ENCODE data around the gene PHKA2.

PHKA2 gene

GRCh38 chrX:18887825-18888212, 96.1 kb downstream of the PHKA2 start:
- CTCF ChIA-PET = interaction anchor here (0.7 kb wide), 1 partner anchor 544 kb away, joined by 3 read pairs; no protein-coding TSS in a partner anchor
- no peak for DNase-seq (ENCODE audit: extremely low spot score)
- POLR2A ChIA-PET = no interaction called here
- TF ChIP-seq NFRKB (IDR thresholded peaks at IDR 0.05) = no peak
- no peak for TF ChIP-seq FOXM1 (IDR thresholded peaks at IDR 0.05; ENCODE audit: borderline replicate concordance)
- no peak for TF ChIP-seq BHLHE40 (IDR thresholded peaks at IDR 0.05; ENCODE audit: borderline replicate concordance)
- no peak for TF ChIP-seq SP1 (IDR thresholded peaks at IDR 0.05)
- no peak for TF ChIP-seq TARDBP (IDR thresholded peaks at IDR 0.05)
- TF ChIP-seq, protein P1, sequence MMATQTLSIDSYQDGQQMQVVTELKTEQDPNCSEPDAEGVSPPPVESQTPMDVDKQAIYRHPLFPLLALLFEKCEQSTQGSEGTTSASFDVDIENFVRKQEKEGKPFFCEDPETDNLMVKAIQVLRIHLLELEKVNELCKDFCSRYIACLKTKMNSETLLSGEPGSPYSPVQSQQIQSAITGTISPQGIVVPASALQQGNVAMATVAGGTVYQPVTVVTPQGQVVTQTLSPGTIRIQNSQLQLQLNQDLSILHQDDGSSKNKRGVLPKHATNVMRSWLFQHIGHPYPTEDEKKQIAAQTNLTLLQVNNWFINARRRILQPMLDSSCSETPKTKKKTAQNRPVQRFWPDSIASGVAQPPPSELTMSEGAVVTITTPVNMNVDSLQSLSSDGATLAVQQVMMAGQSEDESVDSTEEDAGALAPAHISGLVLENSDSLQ (IDR thresholded peaks at IDR 0.05) = peak; percentile 29; the same call in 1 of the 2 replicates
- TF ChIP-seq SUZ12 (IDR thresholded peaks at IDR 0.05) = no peak
- TF ChIP-seq FOXA1 (IDR thresholded peaks at IDR 0.05) = no peak
- no peak for TF ChIP-seq ARNT (IDR thresholded peaks at IDR 0.05)

DNA sequence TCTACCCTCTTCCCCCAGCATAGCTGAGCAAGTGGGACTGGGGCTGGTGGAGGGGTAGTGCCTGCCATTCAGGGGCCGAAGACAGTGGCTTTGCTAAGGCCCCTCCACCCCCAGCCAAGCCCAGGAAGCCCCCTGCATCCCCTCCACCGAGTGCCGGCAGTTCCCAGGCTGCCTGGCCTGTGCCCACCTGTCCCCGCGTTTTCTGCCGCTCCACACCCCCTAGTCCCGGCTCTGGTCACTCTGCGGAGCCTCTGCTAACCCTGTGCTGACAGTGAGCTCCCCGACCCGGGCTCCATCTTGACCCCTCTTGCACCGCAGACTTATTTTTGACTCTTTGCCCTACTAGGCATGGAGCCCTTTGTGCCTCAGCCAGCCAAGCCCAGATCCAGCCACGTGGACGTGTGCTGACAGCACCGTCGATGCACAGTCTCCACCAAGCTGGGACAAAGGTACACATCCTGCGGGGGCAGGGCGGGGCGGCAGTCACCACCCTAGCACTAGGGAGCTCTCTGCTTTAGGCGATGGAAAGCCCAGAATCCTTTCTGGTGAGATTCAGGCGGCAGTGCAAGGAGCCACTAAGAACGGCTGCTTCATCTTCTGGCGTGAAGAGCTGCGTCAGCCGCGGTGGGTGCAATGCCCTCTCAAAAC, 96.6 kb downstream of the PHKA2 start:
- ChIA-PET CTCF (interaction anchor here (0.7 to 1.2 kb wide), 3 partner anchors 90 to 543 kb away, joined by 3 to 5 read pairs (median 3); no protein-coding TSS in a partner anchor), POLR2A (no interaction called here)
- DNase-seq (ENCODE audit: extremely low spot score) = no peak
- TF ChIP-seq FOXA1 (IDR thresholded peaks at IDR 0.05) = no peak
- TF ChIP-seq L3MBTL2 (conservative IDR thresholded peaks at IDR 0.05) = no peak
- no peak for TF ChIP-seq ELF4 (IDR thresholded peaks at IDR 0.05)
- TF ChIP-seq, protein P1 (IDR thresholded peaks at IDR 0.05) = no peak

DNA sequence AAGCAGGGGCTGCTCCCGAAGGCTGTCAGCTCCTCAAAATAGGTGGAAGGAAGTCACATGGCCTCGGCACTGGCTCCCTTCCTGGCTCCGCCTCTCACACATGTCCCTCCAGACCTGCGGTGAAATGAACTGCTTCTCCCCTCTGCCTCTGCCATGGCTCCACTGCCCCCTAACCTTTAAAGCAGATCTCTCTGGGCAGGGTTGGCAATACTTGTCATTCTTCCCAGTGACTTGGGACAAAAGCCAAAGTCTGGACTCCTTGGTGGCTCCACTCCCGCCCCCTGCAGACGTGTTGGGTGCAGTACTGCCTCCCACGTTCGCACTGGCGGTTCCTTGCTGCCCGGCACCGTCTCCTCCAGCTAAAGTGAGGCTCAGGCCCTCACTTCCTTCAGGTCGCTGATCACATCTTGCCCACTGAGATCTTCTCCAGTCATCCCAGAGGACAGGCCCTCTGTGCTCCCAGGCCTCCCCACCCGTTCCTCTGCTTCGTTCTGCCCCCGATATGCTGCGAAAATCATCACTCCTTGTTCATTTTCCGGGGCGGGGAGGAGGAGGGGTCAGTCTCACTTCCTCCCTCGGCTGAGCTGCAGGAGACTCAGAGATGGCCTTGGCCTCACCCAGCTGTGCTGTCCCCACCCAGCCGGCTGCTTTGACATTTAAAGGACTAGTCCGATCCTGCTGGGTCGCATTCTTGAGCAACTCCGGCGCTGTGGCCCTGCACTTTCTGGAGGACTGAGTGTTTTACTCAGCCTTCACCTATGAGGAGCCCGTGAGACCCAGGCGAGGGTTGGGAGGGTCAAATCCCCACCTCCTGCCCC, 97.4 kb downstream of the PHKA2 start:
- POLR2A ChIA-PET = no interaction called here
- TF ChIP-seq HDGF (IDR thresholded peaks at IDR 0.05; ENCODE audit: borderline replicate concordance) = no peak
- no peak for TF ChIP-seq ARNT (IDR thresholded peaks at IDR 0.05)
- TF ChIP-seq L3MBTL2 (conservative IDR thresholded peaks at IDR 0.05) = 0 out of 2 replicates have a peak, but pooled peaks have one; percentile 42
- CTCF ChIA-PET = interaction anchor here (0.8 to 1.2 kb wide), 3 partner anchors 89 to 462 kb away, joined by 3 to 5 read pairs (median 4); no protein-coding TSS in a partner anchor
- DNase-seq (ENCODE audit: extremely low spot score) = peak; percentile 69

DNA sequence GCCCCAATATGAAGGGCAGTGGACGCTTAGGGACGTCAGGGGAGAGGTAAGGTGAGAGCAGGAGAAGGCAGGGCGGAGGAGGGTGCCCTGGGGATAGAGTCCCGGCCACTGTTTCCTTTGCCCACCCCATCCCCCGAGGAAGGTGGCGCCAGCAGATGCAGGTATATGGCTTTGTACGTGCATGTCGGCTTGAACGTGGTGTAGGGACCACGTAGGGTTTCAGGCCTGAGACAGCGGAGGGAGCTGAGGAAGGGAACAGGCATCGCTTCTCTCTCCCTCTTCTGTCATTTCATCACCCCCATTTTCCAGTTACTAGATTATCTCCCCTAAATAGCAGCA, 97.9 kb downstream of the PHKA2 start:
- TF ChIP-seq SP1 (IDR thresholded peaks at IDR 0.05) (no peak), BHLHE40 (IDR thresholded peaks at IDR 0.05; ENCODE audit: borderline replicate concordance) (no peak), CTBP1 (IDR thresholded peaks at IDR 0.05; ENCODE audit: borderline replicate concordance) (no peak), LEF1 (IDR thresholded peaks at IDR 0.05; ENCODE audit: borderline replicate concordance) (no peak), FOXM1 (IDR thresholded peaks at IDR 0.05; ENCODE audit: borderline replicate concordance) (no peak), ARNT (IDR thresholded peaks at IDR 0.05) (no peak), HDGF (IDR thresholded peaks at IDR 0.05; ENCODE audit: borderline replicate concordance) (no peak), SUZ12 (IDR thresholded peaks at IDR 0.05) (no peak), TARDBP (IDR thresholded peaks at IDR 0.05) (no peak), NFRKB (IDR thresholded peaks at IDR 0.05) (no peak), FOXK2 (IDR thresholded peaks at IDR 0.05) (no peak)
- TF ChIP-seq, protein P1 (IDR thresholded peaks at IDR 0.05) = no peak
- POLR2A ChIA-PET = no interaction called here
- DNase-seq (ENCODE audit: extremely low spot score) = no peak
- CTCF ChIA-PET = interaction anchor here (0.9 to 1.2 kb wide), 2 partner anchors 383 to 462 kb away, joined by 3 to 4 read pairs; no protein-coding TSS in a partner anchor

- ChIA-PET CTCF (interaction anchor here (0.9 kb wide), 1 partner anchor 383 kb away, joined by 4 read pairs; no protein-coding TSS in a partner anchor), POLR2A (no interaction called here)
- TF ChIP-seq FOXA1 (IDR thresholded peaks at IDR 0.05) (no peak), FOXM1 (IDR thresholded peaks at IDR 0.05; ENCODE audit: borderline replicate concordance) (no peak), LEF1 (IDR thresholded peaks at IDR 0.05; ENCODE audit: borderline replicate concordance) (no peak), SUZ12 (IDR thresholded peaks at IDR 0.05) (no peak), CTBP1 (IDR thresholded peaks at IDR 0.05; ENCODE audit: borderline replicate concordance) (no peak), NFRKB (IDR thresholded peaks at IDR 0.05) (no peak), ARNT (IDR thresholded peaks at IDR 0.05) (no peak), HDGF (IDR thresholded peaks at IDR 0.05; ENCODE audit: borderline replicate concordance) (no peak), FOXK2 (IDR thresholded peaks at IDR 0.05) (no peak), ZNF384 (IDR thresholded peaks at IDR 0.05) (no peak), L3MBTL2 (conservative IDR thresholded peaks at IDR 0.05) (no peak), TARDBP (IDR thresholded peaks at IDR 0.05) (no peak)
- TF ChIP-seq, protein P1 (IDR thresholded peaks at IDR 0.05) = no peak
Measured at GRCh38 chrX:18885328-18886004, 98.4 kb downstream of the PHKA2 start.

More at GRCh38 chrX:18885328-18886004, 98.4 kb downstream of the PHKA2 start:
- no peak for DNase-seq (ENCODE audit: extremely low spot score)
